Suprapubic skin (tissue), 4 donors: ENCODE results near the gene MRPL45.

ENCODE experiments used
- POLR2A ChIP-seq, 2 donors: fragments of 450-650 bp; IDR thresholded peaks; one replicate each; pipeline ENCODE4 v1.6.1; 2017; ENCODE audit warnings: antibody characterized with exemption in 2 of 2, mild to moderate bottlenecking in 2 of 2, moderate library complexity in 2 of 2
- POLR2AphosphoS5 ChIP-seq, 3 donors: sonication (generic); formaldehyde crosslinking; IDR thresholded peaks; one replicate each; pipeline ENCODE4 v1.6.1; 2017; ENCODE audit warnings: antibody characterized with exemption in 3 of 3
- TF ChIP-seq, protein P1 (sequence below), 2 donors: fragments of 200-600 bp in 1 of 2; fragments of 450-650 bp in 1 of 2; sonication (generic) in 1 of 2; IDR thresholded peaks; one replicate each; pipeline ENCODE4 v1.5.1; 2016 to 2019; ENCODE audit warnings: antibody characterized with exemption in 2 of 2, mild to moderate bottlenecking in 1 of 2, moderate library complexity in 1 of 2

DNA sequence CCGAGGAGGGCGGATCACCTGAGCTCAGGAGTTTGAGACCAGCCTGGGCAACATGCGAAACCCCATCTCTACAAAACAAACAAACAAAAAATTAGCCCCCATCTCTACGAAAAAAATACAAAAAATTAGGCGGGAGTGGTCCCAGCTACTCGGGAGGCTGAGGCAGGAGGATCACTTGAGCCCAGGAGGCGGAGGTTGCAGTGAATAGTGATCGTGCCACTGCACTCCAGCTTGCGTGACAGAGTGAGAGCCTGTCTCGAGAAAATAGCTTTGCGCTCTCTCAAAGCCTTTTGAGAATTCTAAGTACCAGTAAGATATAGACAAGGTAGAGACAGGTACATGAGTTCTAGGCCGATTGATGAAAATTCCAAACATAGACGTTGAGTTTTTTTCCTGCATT, 56.7 kb downstream of the MRPL45 start:
- TF ChIP-seq, protein P1, sequence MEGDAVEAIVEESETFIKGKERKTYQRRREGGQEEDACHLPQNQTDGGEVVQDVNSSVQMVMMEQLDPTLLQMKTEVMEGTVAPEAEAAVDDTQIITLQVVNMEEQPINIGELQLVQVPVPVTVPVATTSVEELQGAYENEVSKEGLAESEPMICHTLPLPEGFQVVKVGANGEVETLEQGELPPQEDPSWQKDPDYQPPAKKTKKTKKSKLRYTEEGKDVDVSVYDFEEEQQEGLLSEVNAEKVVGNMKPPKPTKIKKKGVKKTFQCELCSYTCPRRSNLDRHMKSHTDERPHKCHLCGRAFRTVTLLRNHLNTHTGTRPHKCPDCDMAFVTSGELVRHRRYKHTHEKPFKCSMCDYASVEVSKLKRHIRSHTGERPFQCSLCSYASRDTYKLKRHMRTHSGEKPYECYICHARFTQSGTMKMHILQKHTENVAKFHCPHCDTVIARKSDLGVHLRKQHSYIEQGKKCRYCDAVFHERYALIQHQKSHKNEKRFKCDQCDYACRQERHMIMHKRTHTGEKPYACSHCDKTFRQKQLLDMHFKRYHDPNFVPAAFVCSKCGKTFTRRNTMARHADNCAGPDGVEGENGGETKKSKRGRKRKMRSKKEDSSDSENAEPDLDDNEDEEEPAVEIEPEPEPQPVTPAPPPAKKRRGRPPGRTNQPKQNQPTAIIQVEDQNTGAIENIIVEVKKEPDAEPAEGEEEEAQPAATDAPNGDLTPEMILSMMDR (IDR thresholded peaks at IDR 0.05), result no peak
- TF ChIP-seq POLR2AphosphoS5 (IDR thresholded peaks at IDR 0.05) (no peak), POLR2A (IDR thresholded peaks at IDR 0.05) (no peak)
